AG10803 (cell line): ENCODE results near the gene TAF3.

ENCODE experiments used
- DNase-seq: peaks from one replicate; pipeline ENCODE4 v3.0.0; 2010; ENCODE audit warnings: low read depth
- H3K4me3 ChIP-seq: 2 replicates; pipeline ENCODE4 v1.5.1; 2011; ENCODE audit warnings: mild to moderate bottlenecking, low read length, control low read depth
- TF ChIP-seq, protein P1 (sequence below): conservative IDR thresholded peaks from 2 replicates; pipeline ENCODE4 v1.5.1; 2011; ENCODE audit warnings: mild to moderate bottlenecking, low read length, control low read depth, inconsistent platforms

Gene TAF3

DNA sequence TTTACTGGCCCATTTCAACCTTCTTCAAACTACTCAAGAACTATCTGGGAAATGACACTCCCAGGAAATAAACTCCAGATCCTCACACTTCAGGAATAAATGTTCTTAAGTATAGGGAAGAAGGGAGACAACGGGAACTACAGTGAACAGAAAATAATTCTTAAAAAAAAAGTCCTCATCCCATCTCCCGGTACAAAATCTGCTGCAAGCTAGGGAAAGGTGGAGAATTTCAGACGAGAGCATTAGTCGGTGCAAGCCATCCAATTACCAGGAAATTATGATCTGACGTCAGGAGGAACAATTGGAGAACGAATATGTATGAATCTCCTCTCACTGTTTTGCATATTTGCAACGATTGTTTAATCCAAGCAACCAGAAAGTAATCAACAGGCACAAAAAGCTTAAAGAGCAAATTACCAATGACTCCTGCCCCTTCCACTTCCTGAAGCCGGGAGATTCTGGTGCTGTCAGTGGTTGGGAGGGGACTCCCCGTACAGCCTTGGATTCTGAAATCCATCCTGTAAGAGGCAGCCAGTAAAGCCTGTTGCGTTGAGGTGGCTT lies 221.1 kb downstream of the TAF3 start:
- TF ChIP-seq, protein P1, sequence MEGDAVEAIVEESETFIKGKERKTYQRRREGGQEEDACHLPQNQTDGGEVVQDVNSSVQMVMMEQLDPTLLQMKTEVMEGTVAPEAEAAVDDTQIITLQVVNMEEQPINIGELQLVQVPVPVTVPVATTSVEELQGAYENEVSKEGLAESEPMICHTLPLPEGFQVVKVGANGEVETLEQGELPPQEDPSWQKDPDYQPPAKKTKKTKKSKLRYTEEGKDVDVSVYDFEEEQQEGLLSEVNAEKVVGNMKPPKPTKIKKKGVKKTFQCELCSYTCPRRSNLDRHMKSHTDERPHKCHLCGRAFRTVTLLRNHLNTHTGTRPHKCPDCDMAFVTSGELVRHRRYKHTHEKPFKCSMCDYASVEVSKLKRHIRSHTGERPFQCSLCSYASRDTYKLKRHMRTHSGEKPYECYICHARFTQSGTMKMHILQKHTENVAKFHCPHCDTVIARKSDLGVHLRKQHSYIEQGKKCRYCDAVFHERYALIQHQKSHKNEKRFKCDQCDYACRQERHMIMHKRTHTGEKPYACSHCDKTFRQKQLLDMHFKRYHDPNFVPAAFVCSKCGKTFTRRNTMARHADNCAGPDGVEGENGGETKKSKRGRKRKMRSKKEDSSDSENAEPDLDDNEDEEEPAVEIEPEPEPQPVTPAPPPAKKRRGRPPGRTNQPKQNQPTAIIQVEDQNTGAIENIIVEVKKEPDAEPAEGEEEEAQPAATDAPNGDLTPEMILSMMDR, result no peak
- H3K4me3 ChIP-seq, result no peak overlapping the region
- DNase-seq, result no peak

DNA sequence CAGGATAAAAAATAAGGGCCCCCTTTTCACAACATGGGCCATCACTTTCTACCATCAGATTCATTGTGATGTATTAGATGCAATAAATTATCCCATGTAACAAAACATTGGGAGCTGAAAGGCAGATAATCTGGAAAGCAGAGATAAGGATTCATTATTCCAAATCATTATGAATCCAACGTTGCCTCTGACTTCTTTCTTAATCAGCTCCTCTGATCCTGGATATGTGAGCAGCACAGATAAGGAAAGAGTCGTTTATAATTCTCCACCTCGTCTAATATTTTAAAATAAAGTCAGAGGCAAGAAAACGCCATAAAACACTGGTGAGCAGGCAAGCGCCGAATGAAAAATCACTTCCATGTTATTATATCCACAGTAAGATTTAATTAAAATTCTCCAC lies 222.3 kb downstream of the TAF3 start:
- no peak overlapping the region for H3K4me3 ChIP-seq
- no peak for DNase-seq
- TF ChIP-seq, protein P1, result no peak

DNA sequence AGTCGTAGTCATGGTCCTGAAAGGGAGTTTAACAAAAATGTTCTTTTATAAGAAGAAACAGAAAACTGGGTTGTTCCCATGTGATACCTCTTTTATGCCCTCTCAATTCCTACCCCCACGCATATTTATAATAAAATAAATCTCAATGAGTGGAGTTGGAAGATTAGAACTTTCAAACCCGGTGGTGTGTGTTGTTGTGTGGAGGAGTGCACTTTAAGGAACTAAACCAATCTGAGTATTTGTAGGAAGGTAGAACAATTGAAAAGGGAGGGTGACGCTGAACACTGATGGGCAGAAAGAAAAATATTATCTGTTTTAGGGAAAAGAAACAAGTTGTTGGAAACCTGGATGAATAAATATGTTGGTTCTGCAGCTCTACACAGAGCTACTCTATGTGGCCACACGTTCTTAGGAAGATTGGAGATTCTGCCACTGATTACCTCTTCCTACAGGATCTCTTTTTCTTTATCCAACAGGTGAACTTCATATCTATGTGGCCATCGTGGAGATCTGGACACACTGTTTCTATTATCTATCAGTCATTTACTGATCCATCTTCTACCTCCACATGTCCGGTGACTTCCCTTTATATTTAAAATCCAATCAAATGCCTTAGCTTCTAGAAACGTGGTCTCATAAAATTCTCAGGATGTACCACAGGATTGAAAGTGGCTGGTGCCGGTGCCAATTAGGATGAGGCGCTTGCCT lies 223.1 kb downstream of the TAF3 start:
- DNase-seq, result no peak
- no peak overlapping the region for H3K4me3 ChIP-seq
- TF ChIP-seq, protein P1, result no peak

DNA sequence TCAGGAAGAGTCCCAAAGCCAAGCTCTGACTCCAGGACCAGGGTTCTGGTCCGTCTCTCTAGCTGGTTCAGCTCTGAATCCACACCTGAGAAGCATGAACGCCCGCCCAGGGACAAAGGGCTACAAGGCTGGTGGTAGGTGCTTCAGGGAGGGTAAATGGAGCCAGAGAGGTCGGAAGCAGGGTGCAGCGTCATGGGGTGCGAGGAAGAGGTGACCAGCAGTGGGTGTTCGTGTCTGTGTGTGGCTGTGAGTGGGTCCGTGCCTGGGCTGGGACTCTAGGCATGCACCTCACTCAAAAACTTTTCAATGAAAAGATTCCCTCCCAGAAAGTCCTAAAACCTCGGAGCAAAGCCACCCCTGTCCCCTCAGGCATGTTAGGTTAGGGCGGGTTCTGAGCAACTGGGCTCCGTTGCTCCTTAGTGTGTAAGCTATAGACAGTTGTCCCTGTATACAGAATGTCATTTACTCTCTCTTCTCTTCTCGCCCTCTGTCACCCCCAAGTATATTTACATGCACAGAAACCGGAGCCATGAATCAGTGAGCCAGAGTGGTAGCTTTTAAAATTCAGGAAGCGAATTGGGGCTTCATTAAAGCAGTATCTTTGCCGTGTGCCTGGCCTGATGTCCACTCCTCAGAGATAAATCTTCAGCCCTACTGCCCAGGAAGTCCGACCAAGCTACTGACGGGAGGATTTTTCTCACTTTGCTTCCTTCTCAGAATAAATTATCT lies 223.9 kb downstream of the TAF3 start:
- no peak for DNase-seq
- H3K4me3 ChIP-seq, result no peak overlapping the region
- TF ChIP-seq, protein P1, result no peak

DNA sequence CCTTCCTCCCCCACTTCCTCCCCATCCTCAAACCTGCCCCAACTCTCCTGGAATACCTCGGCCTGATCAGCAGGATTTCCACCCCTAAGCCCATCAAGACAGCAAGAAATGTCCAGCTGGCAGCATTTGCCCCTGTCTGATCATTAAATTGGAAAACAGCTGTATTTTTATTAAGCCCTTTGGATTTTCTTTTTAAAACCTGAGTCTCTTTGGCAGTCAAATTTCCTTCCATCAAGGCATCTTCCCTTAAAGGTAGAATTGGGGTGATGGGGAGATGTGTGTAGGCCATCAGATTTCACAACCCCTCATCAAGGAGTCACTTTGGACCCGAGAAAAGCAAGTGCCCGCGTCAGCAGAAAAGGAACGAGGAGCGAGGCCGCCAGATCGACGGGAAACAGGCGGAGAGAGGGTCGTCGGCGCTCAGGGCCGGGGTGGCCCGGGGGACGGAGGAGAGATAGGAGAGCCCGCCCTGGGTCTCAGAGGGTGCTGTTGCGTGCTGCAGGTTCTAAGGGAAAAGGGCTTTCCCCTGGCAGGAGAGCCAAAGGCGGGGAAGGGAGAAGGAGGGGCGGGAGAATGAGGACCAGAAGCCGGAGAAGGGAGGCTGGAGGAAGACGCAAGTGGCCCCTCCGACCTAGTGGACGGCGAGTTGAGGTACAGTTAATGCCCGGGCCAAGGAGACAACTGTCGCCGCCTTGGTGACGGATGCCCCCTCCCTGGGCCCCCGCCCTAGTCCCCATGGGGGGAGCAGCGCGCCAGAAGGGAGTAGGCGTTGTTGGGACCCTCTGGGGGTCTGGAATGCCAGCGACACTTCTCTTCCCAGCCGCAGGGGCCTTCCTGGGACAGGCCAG lies 224.6 kb downstream of the TAF3 start:
- no peak overlapping the region for H3K4me3 ChIP-seq
- no peak for DNase-seq
- TF ChIP-seq, protein P1, result no peak

DNA sequence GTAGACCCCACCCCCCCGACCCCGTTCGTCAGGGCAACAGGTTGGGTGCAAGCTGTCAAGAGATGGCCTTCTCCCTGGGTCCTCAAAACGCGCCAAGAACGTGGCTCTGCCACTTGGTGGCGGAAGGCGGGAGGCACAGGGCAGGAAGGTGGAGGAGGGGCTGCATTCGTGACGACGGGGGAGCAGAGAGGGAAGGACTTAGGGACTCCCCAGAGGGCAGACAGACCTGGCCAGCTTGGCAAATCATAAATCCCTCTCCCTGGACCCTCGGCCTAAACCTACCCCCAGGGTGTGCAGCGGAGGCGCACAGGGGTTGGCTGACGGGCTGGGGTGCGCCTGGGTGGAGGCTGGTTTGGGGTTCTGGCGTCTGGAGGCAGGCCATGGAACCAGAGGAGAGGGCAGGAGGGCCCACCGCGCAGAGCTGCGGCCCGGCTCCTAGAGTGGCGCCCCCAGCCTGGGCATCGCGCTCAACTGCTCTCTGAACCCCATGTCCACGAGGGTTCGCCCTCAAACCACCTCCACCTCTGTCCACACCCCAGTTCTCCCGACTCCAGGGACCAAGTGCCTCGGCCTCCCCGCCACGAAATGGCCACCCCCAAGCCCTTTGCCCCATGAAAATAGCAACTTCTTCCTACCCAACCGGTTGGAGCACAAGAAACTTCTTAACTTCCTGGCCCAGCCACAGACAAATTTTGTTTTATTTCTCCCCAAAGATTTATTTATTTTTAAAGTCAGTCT lies 225.4 kb downstream of the TAF3 start:
- no peak for DNase-seq
- TF ChIP-seq, protein P1, result no peak
- H3K4me3 ChIP-seq, result no peak overlapping the region
